Neuronal stem cell (in vitro differentiated cells): ENCODE data around the gene GRIK4.
A peak's percentile ranks its signal among the peaks of the same experiment; 100 is the strongest.

Experiments used
- DNase-seq: peaks from one replicate; pipeline ENCODE4 v3.0.0-alpha.2; 2013; ENCODE audit warnings: low spot score
- H2AFZ ChIP-seq: one replicate; pipeline ENCODE4 v1.6.1; 2013; ENCODE audit warnings: mild to moderate bottlenecking, low read length, inconsistent platforms
- H2AK5ac ChIP-seq: 2 replicates; pipeline ENCODE4 v1.6.1; 2013; ENCODE audit warnings: low read depth, mild to moderate bottlenecking, inconsistent platforms, low read length, moderate library complexity, mixed read lengths
- H2BK120ac ChIP-seq: 2 replicates; pipeline ENCODE4 v1.6.1; 2013; ENCODE audit warnings: low read depth, mild to moderate bottlenecking, inconsistent platforms, low read length, moderate library complexity, mixed read lengths
- H2BK12ac ChIP-seq: one replicate; pipeline ENCODE4 v1.6.1; 2013; ENCODE audit warnings: low read length, inconsistent platforms
- H2BK15ac ChIP-seq: 2 replicates; pipeline ENCODE4 v1.6.1; 2013; ENCODE audit warnings: mild to moderate bottlenecking, low read length, inconsistent platforms, mixed read lengths
- H2BK5ac ChIP-seq: one replicate; pipeline ENCODE4 v1.6.1; 2013; ENCODE audit warnings: inconsistent platforms, mild to moderate bottlenecking, low read length, moderate library complexity
- H3K14ac ChIP-seq: one replicate; pipeline ENCODE4 v1.6.1; 2013; ENCODE audit warnings: low read length, inconsistent platforms
- H3K18ac ChIP-seq: 2 replicates; pipeline ENCODE4 v1.6.1; 2013; ENCODE audit warnings: low read length, inconsistent platforms
- H3K23ac ChIP-seq: 2 replicates; pipeline ENCODE4 v1.6.1; 2013; ENCODE audit warnings: low read depth, mild to moderate bottlenecking, mixed read lengths, low read length, inconsistent platforms; ENCODE audit not compliant: poor library complexity
- H3K27ac ChIP-seq: replicated peaks from 3 replicates; pipeline ENCODE4 v1.5.1; 2013; ENCODE audit warnings: low read length, inconsistent platforms
- H3K27me3 ChIP-seq, 3 experiments: 2 replicates each; pipeline ENCODE4 v1.6.1; 2013; ENCODE audit warnings: low read length in 3 of 3, mild to moderate bottlenecking in 2 of 3, inconsistent platforms in 1 of 3, low read depth in 1 of 3, mixed read lengths in 1 of 3, moderate library complexity in 1 of 3; ENCODE audit not compliant: control insufficient read depth in 3 of 3, insufficient read depth in 3 of 3
- H3K36me3 ChIP-seq, 2 donors: replicated peaks in 1 of 2; 2 replicates each; pipeline ENCODE4 v1.6.1; 2013; ENCODE audit warnings: low read length in 2 of 2; ENCODE audit not compliant: control insufficient read depth in 2 of 2, insufficient read depth in 2 of 2
- H3K4ac ChIP-seq: 2 replicates; pipeline ENCODE4 v1.6.1; 2013; ENCODE audit warnings: inconsistent platforms, mild to moderate bottlenecking, low read length, moderate library complexity
- H3K4me1 ChIP-seq, 2 donors: 1 replicate in 1 of 2; 2 replicates in 1 of 2; pipeline ENCODE4 v1.6.1; 2013; ENCODE audit warnings: low read length in 2 of 2, low read depth in 1 of 2; ENCODE audit not compliant: control insufficient read depth in 2 of 2, insufficient read depth in 1 of 2
- H3K4me2 ChIP-seq: one replicate; pipeline ENCODE4 v1.6.1; 2013; ENCODE audit warnings: mild to moderate bottlenecking, low read length, inconsistent platforms; ENCODE audit not compliant: insufficient read depth, poor library complexity, severe bottlenecking
- H3K4me3 ChIP-seq, 2 donors: 2 replicates each; pipeline ENCODE4 v1.5.1; 2013; ENCODE audit warnings: low read length in 2 of 2, mild to moderate bottlenecking in 2 of 2, inconsistent platforms in 1 of 2, moderate library complexity in 1 of 2
- H3K79me1 ChIP-seq: one replicate; pipeline ENCODE4 v1.6.1; 2013; ENCODE audit warnings: low read depth, mild to moderate bottlenecking, inconsistent platforms, low read length, moderate library complexity
- H3K9ac ChIP-seq: one replicate; pipeline ENCODE4 v1.6.1; 2013; ENCODE audit warnings: mild to moderate bottlenecking, low read depth, low read length, inconsistent platforms; ENCODE audit not compliant: poor library complexity
- H3K9me3 ChIP-seq, 2 donors: replicated peaks in 1 of 2; 2 replicates each; pipeline versions ENCODE3 to v1.6.1; 2013; ENCODE audit warnings: low read length in 2 of 2, mild to moderate bottlenecking in 2 of 2, inconsistent platforms in 1 of 2, low read depth in 1 of 2, mixed read lengths in 1 of 2, moderate library complexity in 1 of 2; ENCODE audit not compliant: control insufficient read depth in 2 of 2, insufficient read depth in 1 of 2
- H4K8ac ChIP-seq: one replicate; pipeline ENCODE4 v1.6.1; 2013; ENCODE audit warnings: low read depth, mild to moderate bottlenecking, inconsistent platforms, low read length, moderate library complexity
- H4K91ac ChIP-seq: one replicate; pipeline ENCODE4 v1.6.1; 2013; ENCODE audit warnings: low read length, low read depth, mild to moderate bottlenecking, inconsistent platforms; ENCODE audit not compliant: poor library complexity
- WGBS, 2 donors: extraction: QIAGEN DNeasy Blood & Tissue Kit; methylation state at CpG; one replicate each; pipeline ENCODE4 v1.1.7; 2013; ENCODE audit warnings: missing lambda C conversion rate in 2 of 2, mixed read lengths in 1 of 2; ENCODE audit not compliant: insufficient read length in 2 of 2, insufficient replicate concordance in 1 of 2; ENCODE audit errors: extremely low coverage in 2 of 2; 5-methylcytosine and 5-hydroxymethylcytosine counted together

The GRIK4 gene

DNA sequence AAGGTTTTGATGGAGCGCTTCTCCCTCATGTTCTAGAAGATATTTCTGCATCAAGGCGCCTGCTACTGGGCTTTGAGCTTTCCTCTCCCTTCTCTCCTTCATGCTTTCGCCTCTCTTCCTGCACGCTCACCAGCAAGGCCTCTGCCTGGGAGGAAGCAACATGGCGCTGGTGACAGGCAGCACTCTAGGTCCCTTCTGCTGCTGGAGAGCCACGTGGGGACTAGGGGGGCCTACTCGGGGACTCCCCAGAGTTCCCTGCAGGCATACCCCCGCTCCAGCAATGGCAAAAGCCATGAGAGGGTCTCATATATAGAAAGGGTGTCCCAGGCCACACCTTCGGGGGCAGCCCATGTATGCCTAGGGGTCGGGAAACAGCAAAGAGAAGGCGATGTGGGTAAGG lies 49.7 kb downstream of the GRIK4 start:
- H3K18ac ChIP-seq: peak overlapping the region; percentile 32
- no peak overlapping the region for H4K8ac ChIP-seq
- no peak overlapping the region for H4K91ac ChIP-seq
- H3K4ac ChIP-seq: no peak overlapping the region
- no peak overlapping the region for H3K23ac ChIP-seq
- no peak overlapping the region for H2BK12ac ChIP-seq
- H3K9ac ChIP-seq: no peak overlapping the region
- DNase-seq: no peak
- H3K27me3 ChIP-seq: peaks cover 0 to 15% (median 0%) of the 10 kb centered on the region in 3 experiments
- no peak overlapping the region for H3K4me3 ChIP-seq
- H3K4me1 ChIP-seq: peaks cover 11 to 35% of the 10 kb centered on the region in 2 donors
- H2BK5ac ChIP-seq: no peak overlapping the region
- no peak overlapping the region for H3K4me2 ChIP-seq
- H3K14ac ChIP-seq: peak overlapping the region; percentile 11
- H2AFZ ChIP-seq: no peak overlapping the region
- H2BK120ac ChIP-seq: no peak overlapping the region
- H2BK15ac ChIP-seq: no peak overlapping the region
- H3K79me1 ChIP-seq: no peaks in the 10 kb centered on the region
- H3K36me3 ChIP-seq: no peaks in the 10 kb centered on the region
- WGBS, 2 donors: no CpG with 5 or more reads among the region's 11 CpGs
- H2AK5ac ChIP-seq: peak overlapping the region; percentile 41
- no peak overlapping the region for H3K27ac ChIP-seq
- H3K9me3 ChIP-seq: no peaks in the 10 kb centered on the region

- Histone ChIP-seq H3K23ac (no peak overlapping the region), H3K9ac (no peak overlapping the region), H3K9me3 (no peaks in the 10 kb centered on the region), H3K79me1 (no peaks in the 10 kb centered on the region), H4K8ac (no peak overlapping the region), H2BK15ac (no peak overlapping the region), H3K14ac (no peak overlapping the region), H2BK5ac (no peak overlapping the region), H3K4ac (no peak overlapping the region), H2BK12ac (no peak overlapping the region), H3K4me1 (peaks cover 9 to 26% of the 10 kb centered on the region in 2 donors), H4K91ac (no peak overlapping the region), H3K27me3 (peaks cover 0 to 15% (median 0%) of the 10 kb centered on the region in 3 experiments), H2BK120ac (no peak overlapping the region), H3K4me3 (no peak overlapping the region), H3K18ac (no peak overlapping the region), H3K4me2 (no peak overlapping the region), H3K27ac (no peak overlapping the region), H2AK5ac (no peak overlapping the region), H3K36me3 (no peaks in the 10 kb centered on the region), H2AFZ (peak overlapping the region; percentile 95)
- no peak for DNase-seq
- no CpG with 5 or more reads among the region's 9 CpGs for WGBS, 2 donors
Measured at GRCh38 chr11:120562806-120563425, 51.4 kb downstream of the GRIK4 start.

DNA sequence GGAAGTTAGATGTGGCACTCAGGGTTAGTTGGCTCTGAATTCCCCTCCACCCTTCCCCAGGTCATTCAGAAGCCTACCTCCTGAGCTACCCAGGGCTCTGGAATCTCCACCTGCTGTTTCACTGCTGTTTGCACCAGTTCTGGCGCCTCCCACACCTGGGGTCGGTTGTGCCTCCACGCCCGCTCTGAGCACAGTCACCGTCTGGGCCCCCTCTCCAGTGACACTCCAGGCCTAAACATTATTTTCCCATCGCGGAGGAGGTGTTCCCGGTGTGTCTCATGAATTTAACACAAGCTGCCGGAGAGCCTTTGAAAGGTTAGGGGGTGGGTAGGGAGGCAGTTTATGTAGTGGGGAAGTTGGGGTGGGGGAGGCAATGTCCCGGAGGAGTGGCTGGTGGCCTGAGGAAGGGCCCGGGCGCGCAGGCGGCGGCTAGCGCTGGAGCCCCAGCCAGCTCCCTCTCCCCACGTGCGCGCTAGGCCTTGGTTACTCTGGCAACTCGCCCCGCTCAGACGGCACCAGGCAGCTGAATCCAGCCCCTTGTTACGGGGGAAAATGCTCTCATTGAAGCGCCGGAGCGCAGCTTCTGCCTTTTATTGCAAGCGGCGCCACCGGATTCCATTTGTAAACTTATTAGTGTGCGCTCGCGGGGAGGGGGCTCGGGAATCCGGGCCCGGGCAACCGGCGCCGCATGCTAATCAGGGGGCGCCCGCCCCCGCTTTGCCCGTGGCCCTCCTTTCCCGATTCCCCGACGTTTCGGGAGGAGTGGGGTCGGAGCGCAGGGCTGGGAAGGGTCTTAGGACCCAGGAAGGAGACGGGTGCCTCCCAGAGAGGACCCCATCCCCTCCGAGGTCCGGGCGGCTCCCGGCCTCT lies 52.4 kb downstream of the GRIK4 start:
- H2AFZ ChIP-seq: peak overlapping the region; percentile 95
- H4K8ac ChIP-seq: no peak overlapping the region
- no CpG with 5 or more reads among the region's 53 CpGs for WGBS, 2 donors
- H3K36me3 ChIP-seq: no peaks in the 10 kb centered on the region
- H3K23ac ChIP-seq: no peak overlapping the region
- no peaks in the 10 kb centered on the region for H3K79me1 ChIP-seq
- H3K4me3 ChIP-seq: peak overlapping the region; percentile 51 to 81
- peaks cover 9 to 26% of the 10 kb centered on the region in 2 donors for H3K4me1 ChIP-seq
- DNase-seq: peak; percentile 65
- H3K18ac ChIP-seq: peak overlapping the region; percentile 95
- H3K9me3 ChIP-seq: no peaks in the 10 kb centered on the region
- peaks cover 0 to 15% (median 0%) of the 10 kb centered on the region in 3 experiments for H3K27me3 ChIP-seq
- peak overlapping the region; percentile 29 for H2AK5ac ChIP-seq
- H2BK12ac ChIP-seq: peak overlapping the region; percentile 90
- peak overlapping the region; percentile 84 for H3K9ac ChIP-seq
- peak overlapping the region; percentile 7 for H2BK15ac ChIP-seq
- no peak overlapping the region for H4K91ac ChIP-seq
- no peak overlapping the region for H3K27ac ChIP-seq
- peak overlapping the region; percentile 91 for H3K14ac ChIP-seq
- peak overlapping the region; percentile 25 for H2BK5ac ChIP-seq
- no peak overlapping the region for H3K4ac ChIP-seq
- peak overlapping the region; percentile 73 for H2BK120ac ChIP-seq
- peak overlapping the region; percentile 94 for H3K4me2 ChIP-seq
